ENCODE data around the gene CZIB. TPM values are rescaled to one million over a fixed set of nuclear protein-coding genes. Genes with fewer than 3 reads are reported as not detected.

Gene CZIB
- polyA plus RNA-seq, 2 donors, result 42.7 to 44.0 TPM

- Histone ChIP-seq H3K27me3 (ENCODE audit: control insufficient read depth in 1 of 2, insufficient read depth in 2 of 2, low read length in 2 of 2) (no peaks in the 10 kb centered on the region), H3K4me1 (ENCODE audit: control insufficient read depth in 2 of 2, insufficient read depth in 2 of 2, low read length in 1 of 2) (peaks cover 0 to 3% of the 10 kb centered on the region in 2 donors), H3K4me3 (ENCODE audit: low read depth in 1 of 2, low read length in 2 of 2) (no peak overlapping the region), H3K36me3 (ENCODE audit: control insufficient read depth in 2 of 2, insufficient read depth in 2 of 2, low read length in 1 of 2) (peaks cover 0 to 3% of the 10 kb centered on the region in 2 donors), H3K9me3 (ENCODE audit: control insufficient read depth in 2 of 2, insufficient read depth in 1 of 2, low read depth in 1 of 2, low read length in 1 of 2) (no peaks in the 10 kb centered on the region), H3K27ac (ENCODE audit: low read depth in 2 of 2, low read length in 1 of 2) (no peak overlapping the region)
- WGBS, 2 donors, result 73 to 75% methylated on average over 4 of the region's 4 CpGs
Observed at GRCh38 chr1:53242381-53242780, 21.9 kb upstream of the CZIB start.

GRCh38 chr1:53241828-53242227, 21.4 kb upstream of the CZIB start:
- H3K36me3 ChIP-seq (ENCODE audit: control insufficient read depth in 2 of 2, insufficient read depth in 2 of 2, low read length in 1 of 2), result peaks cover 0 to 3% of the 10 kb centered on the region in 2 donors
- H3K4me3 ChIP-seq (ENCODE audit: low read depth in 1 of 2, low read length in 2 of 2), result no peak overlapping the region
- H3K27me3 ChIP-seq (ENCODE audit: control insufficient read depth in 1 of 2, insufficient read depth in 2 of 2, low read length in 2 of 2), result no peaks in the 10 kb centered on the region
- no peak overlapping the region for H3K27ac ChIP-seq (ENCODE audit: low read depth in 2 of 2, low read length in 1 of 2)
- 84 to 86% methylated on average over 2 of the region's 2 CpGs for WGBS, 2 donors
- H3K4me1 ChIP-seq (ENCODE audit: control insufficient read depth in 2 of 2, insufficient read depth in 2 of 2, low read length in 1 of 2), result peaks cover 0 to 3% of the 10 kb centered on the region in 2 donors
- no peaks in the 10 kb centered on the region for H3K9me3 ChIP-seq (ENCODE audit: control insufficient read depth in 2 of 2, insufficient read depth in 1 of 2, low read depth in 1 of 2, low read length in 1 of 2)

- H3K27me3 ChIP-seq (ENCODE audit: control insufficient read depth in 1 of 2, insufficient read depth in 2 of 2, low read length in 2 of 2), result no peaks in the 10 kb centered on the region
- H3K36me3 ChIP-seq (ENCODE audit: control insufficient read depth in 2 of 2, insufficient read depth in 2 of 2, low read length in 1 of 2), result peaks cover 5 to 6% of the 10 kb centered on the region in 2 donors
- peak within 1 kb of the TSS; percentile 65 to 91 for H3K27ac ChIP-seq (ENCODE audit: low read depth in 2 of 2, low read length in 1 of 2)
- H3K4me3 ChIP-seq (ENCODE audit: low read depth in 1 of 2, low read length in 2 of 2), result peak within 1 kb of the TSS; percentile 92 to 99
- 6% methylated on average over 64 of the region's 64 CpGs for WGBS, 2 donors
- H3K9me3 ChIP-seq (ENCODE audit: control insufficient read depth in 2 of 2, insufficient read depth in 1 of 2, low read depth in 1 of 2, low read length in 1 of 2), result no peaks in the 10 kb centered on the region
- H3K4me1 ChIP-seq (ENCODE audit: control insufficient read depth in 2 of 2, insufficient read depth in 2 of 2, low read length in 1 of 2), result peaks cover 0 to 3% of the 10 kb centered on the region in 2 donors
Observed at GRCh38 chr1:53238197-53239155, 18.0 kb upstream of the CZIB start, which contains the start of gene MAGOH. MAGOH (minus strand) TSS chr1:53238518; CDS start chr1:53238448, 70 bp downstream.

- no peaks in the 10 kb centered on the region for H3K9me3 ChIP-seq (ENCODE audit: control insufficient read depth in 2 of 2, insufficient read depth in 1 of 2, low read depth in 1 of 2, low read length in 1 of 2)
- H3K27ac ChIP-seq (ENCODE audit: low read depth in 2 of 2, low read length in 1 of 2), result peak overlapping the region in 1 of 2 donors; percentile 65
- H3K36me3 ChIP-seq (ENCODE audit: control insufficient read depth in 2 of 2, insufficient read depth in 2 of 2, low read length in 1 of 2), result peaks cover 5 to 6% of the 10 kb centered on the region in 2 donors
- H3K4me3 ChIP-seq (ENCODE audit: low read depth in 1 of 2, low read length in 2 of 2), result peak overlapping the region; percentile 92 to 99
- WGBS, 2 donors, result 16 to 30% methylated on average over 7 to 8 of the region's 8 CpGs
- H3K4me1 ChIP-seq (ENCODE audit: control insufficient read depth in 2 of 2, insufficient read depth in 2 of 2, low read length in 1 of 2), result peaks cover 0 to 3% of the 10 kb centered on the region in 2 donors
- H3K27me3 ChIP-seq (ENCODE audit: control insufficient read depth in 1 of 2, insufficient read depth in 2 of 2, low read length in 2 of 2), result no peaks in the 10 kb centered on the region
Observed at GRCh38 chr1:53237638-53238037, 17.2 kb upstream of the CZIB start.

- Histone ChIP-seq H3K4me3 (ENCODE audit: low read depth in 1 of 2, low read length in 2 of 2) (peak overlapping the region; percentile 60 to 99), H3K9me3 (ENCODE audit: control insufficient read depth in 2 of 2, insufficient read depth in 1 of 2, low read depth in 1 of 2, low read length in 1 of 2) (no peaks in the 10 kb centered on the region)
Observed at GRCh38 chr1:53220962-53221286, 490 bp upstream of the CZIB start.

GRCh38 chr1:53219711-53220110, 723 bp downstream of the CZIB start:
- Histone ChIP-seq H3K9me3 (ENCODE audit: control insufficient read depth in 2 of 2, insufficient read depth in 1 of 2, low read depth in 1 of 2, low read length in 1 of 2) (no peaks in the 10 kb centered on the region), H3K4me1 (ENCODE audit: control insufficient read depth in 2 of 2, insufficient read depth in 2 of 2, low read length in 1 of 2) (no peaks in the 10 kb centered on the region), H3K27ac (ENCODE audit: low read depth in 2 of 2, low read length in 1 of 2) (peak overlapping the region in 1 of 2 donors; percentile 99), H3K36me3 (ENCODE audit: control insufficient read depth in 2 of 2, insufficient read depth in 2 of 2, low read length in 1 of 2) (peaks cover 0 to 5% of the 10 kb centered on the region in 2 donors), H3K4me3 (ENCODE audit: low read depth in 1 of 2, low read length in 2 of 2) (peak overlapping the region; percentile 30 to 60), H3K27me3 (ENCODE audit: control insufficient read depth in 1 of 2, insufficient read depth in 2 of 2, low read length in 2 of 2) (no peaks in the 10 kb centered on the region)
- WGBS, 2 donors, result 21 to 24% methylated on average over 8 of the region's 8 CpGs

More at GRCh38 chr1:53220962-53221286, 490 bp upstream of the CZIB start:
- H3K27ac ChIP-seq (ENCODE audit: low read depth in 2 of 2, low read length in 1 of 2), result peak overlapping the region; percentile 97 to 99
- H3K27me3 ChIP-seq (ENCODE audit: control insufficient read depth in 1 of 2, insufficient read depth in 2 of 2, low read length in 2 of 2), result no peaks in the 10 kb centered on the region
- 31 to 42% methylated on average over 3 of the region's 3 CpGs for WGBS, 2 donors
- peaks cover 0 to 2% of the 10 kb centered on the region in 2 donors for H3K36me3 ChIP-seq (ENCODE audit: control insufficient read depth in 2 of 2, insufficient read depth in 2 of 2, low read length in 1 of 2)
- no peaks in the 10 kb centered on the region for H3K4me1 ChIP-seq (ENCODE audit: control insufficient read depth in 2 of 2, insufficient read depth in 2 of 2, low read length in 1 of 2)

GRCh38 chr1:53218201-53218600, 2.2 kb downstream of the CZIB start:
- H3K4me1 ChIP-seq (ENCODE audit: control insufficient read depth in 2 of 2, insufficient read depth in 2 of 2, low read length in 1 of 2), result no peaks in the 10 kb centered on the region
- no peak overlapping the region for H3K27ac ChIP-seq (ENCODE audit: low read depth in 2 of 2, low read length in 1 of 2)
- 87 to 88% methylated on average over 7 of the region's 7 CpGs for WGBS, 2 donors
- no peaks in the 10 kb centered on the region for H3K27me3 ChIP-seq (ENCODE audit: control insufficient read depth in 1 of 2, insufficient read depth in 2 of 2, low read length in 2 of 2)
- H3K4me3 ChIP-seq (ENCODE audit: low read depth in 1 of 2, low read length in 2 of 2), result no peak overlapping the region
- H3K9me3 ChIP-seq (ENCODE audit: control insufficient read depth in 2 of 2, insufficient read depth in 1 of 2, low read depth in 1 of 2, low read length in 1 of 2), result no peaks in the 10 kb centered on the region
- peaks cover 3 to 11% of the 10 kb centered on the region in 2 donors for H3K36me3 ChIP-seq (ENCODE audit: control insufficient read depth in 2 of 2, insufficient read depth in 2 of 2, low read length in 1 of 2)

- Histone ChIP-seq H3K27ac (ENCODE audit: low read depth in 2 of 2, low read length in 1 of 2) (no peak overlapping the region), H3K36me3 (ENCODE audit: control insufficient read depth in 2 of 2, insufficient read depth in 2 of 2, low read length in 1 of 2) (peaks cover 6 to 20% of the 10 kb centered on the region in 2 donors), H3K4me3 (ENCODE audit: low read depth in 1 of 2, low read length in 2 of 2) (no peak overlapping the region), H3K4me1 (ENCODE audit: control insufficient read depth in 2 of 2, insufficient read depth in 2 of 2, low read length in 1 of 2) (no peaks in the 10 kb centered on the region), H3K9me3 (ENCODE audit: control insufficient read depth in 2 of 2, insufficient read depth in 1 of 2, low read depth in 1 of 2, low read length in 1 of 2) (no peaks in the 10 kb centered on the region), H3K27me3 (ENCODE audit: control insufficient read depth in 1 of 2, insufficient read depth in 2 of 2, low read length in 2 of 2) (no peaks in the 10 kb centered on the region)
- 78 to 89% methylated on average over 5 of the region's 5 CpGs for WGBS, 2 donors
Observed at GRCh38 chr1:53214376-53214940, 6.0 kb downstream of the CZIB start.

GRCh38 chr1:53210954-53211353, 9.5 kb downstream of the CZIB start:
- peaks cover 0 to 5% of the 10 kb centered on the region in 2 donors for H3K9me3 ChIP-seq (ENCODE audit: control insufficient read depth in 2 of 2, insufficient read depth in 1 of 2, low read depth in 1 of 2, low read length in 1 of 2)
- H3K36me3 ChIP-seq (ENCODE audit: control insufficient read depth in 2 of 2, insufficient read depth in 2 of 2, low read length in 1 of 2), result peaks cover 6 to 18% of the 10 kb centered on the region in 2 donors
- H3K27ac ChIP-seq (ENCODE audit: low read depth in 2 of 2, low read length in 1 of 2), result no peak overlapping the region
- H3K27me3 ChIP-seq (ENCODE audit: control insufficient read depth in 1 of 2, insufficient read depth in 2 of 2, low read length in 2 of 2), result no peaks in the 10 kb centered on the region
- H3K4me1 ChIP-seq (ENCODE audit: control insufficient read depth in 2 of 2, insufficient read depth in 2 of 2, low read length in 1 of 2), result no peaks in the 10 kb centered on the region
- WGBS, 2 donors, result 97 to 98% methylated on average over 11 of the region's 11 CpGs
- no peak overlapping the region for H3K4me3 ChIP-seq (ENCODE audit: low read depth in 1 of 2, low read length in 2 of 2)
